Renal cortex interstitium (tissue), 11 donors: ENCODE data around the gene ZNF487. TPM values are rescaled to one million over a fixed set of nuclear protein-coding genes. Genes with fewer than 3 reads are reported as not detected.
A peak's percentile ranks its signal among the peaks of the same experiment; 100 is the strongest.
"Not testable (repeated sequence)": the region's sequence is repeated elsewhere in the genome, so short reads cannot be mapped to it uniquely, and the experiment has no call there.

Experiments used
- DNase-seq, 11 donors: peaks; one replicate each; pipeline ENCODE4 v3.0.0-alpha.2; 2013; ENCODE audit warnings: low read depth in 9 of 11, low spot score in 4 of 11; ENCODE audit errors: extremely low read depth in 1 of 11
- polyA plus RNA-seq, 3 donors: library from polyadenylated mRNA; unstranded; fragments of 120-200 nt; gene quantifications; one replicate each; pipeline ENCODE4 v1.2.1, GENCODE V29; 2013; ENCODE audit not compliant: insufficient read length in 3 of 3

ZNF487 gene
- polyA plus RNA-seq, 3 donors, result 10.4 to 13.5 (median 13.4) TPM

GRCh38 chr10:43456561-43456960 lies 19.6 kb downstream of the ZNF487 start:
- DNase-seq, result not testable (repeated sequence)

GRCh38 chr10:43458227-43458626 lies 21.3 kb downstream of the ZNF487 start:
- no peak for DNase-seq

DNA sequence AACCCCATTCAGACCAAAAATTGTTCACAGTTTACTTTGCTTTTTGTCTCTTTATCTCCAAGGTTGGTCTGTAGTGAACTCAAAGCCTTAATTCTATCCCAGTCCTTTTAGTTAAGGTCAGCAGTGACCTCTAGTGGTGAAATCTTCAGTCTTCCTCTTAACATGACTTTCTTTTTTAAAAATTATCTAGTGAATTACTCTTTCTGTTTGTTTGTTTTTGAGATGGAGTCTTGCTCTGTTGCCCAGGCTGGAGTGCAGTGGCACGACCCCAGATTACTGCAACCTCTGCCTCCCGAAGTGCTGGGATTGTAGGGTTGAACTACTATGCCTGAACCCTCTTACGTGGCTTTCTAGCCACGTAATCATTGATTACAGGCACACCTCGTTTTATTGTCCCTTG lies 25.0 kb downstream of the ZNF487 start:
- DNase-seq, result peak; percentile 52 to 81 (median 69)

DNA sequence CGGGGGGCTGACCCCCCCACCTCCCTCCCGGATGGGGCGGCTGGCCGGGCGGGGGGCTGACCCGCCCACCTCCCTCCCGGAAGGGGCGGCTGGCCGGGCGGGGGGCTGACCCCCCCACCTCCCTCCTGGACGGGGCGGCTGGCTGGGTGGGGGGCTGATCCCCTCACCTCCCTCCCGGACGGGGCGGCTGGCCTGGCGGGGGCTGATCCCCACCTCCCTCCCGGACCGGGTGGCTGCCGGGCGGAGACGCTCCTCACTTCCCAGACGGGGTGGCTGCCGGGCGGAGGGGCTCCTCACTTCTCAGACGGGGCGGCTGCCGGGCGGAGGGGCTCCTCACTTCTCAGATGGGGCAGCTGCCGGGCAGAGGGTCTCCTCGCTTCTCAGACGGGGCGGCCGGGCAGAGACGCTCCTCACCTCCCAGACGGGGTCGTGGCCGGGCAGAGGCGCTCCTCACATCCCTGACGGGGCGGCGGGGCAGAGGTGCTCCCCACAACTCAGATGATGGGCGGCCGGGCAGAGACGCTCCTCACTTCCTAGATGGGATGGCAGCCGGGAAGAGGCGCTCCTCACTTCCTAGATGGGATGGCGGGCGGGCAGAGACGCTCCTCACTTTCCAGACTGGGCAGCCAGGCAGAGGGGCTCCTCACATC lies 28.3 kb downstream of the ZNF487 start:
- DNase-seq, result not testable (repeated sequence)

GRCh38 chr10:43465736-43466120 lies 28.8 kb downstream of the ZNF487 start:
- not testable (repeated sequence) for DNase-seq

DNA sequence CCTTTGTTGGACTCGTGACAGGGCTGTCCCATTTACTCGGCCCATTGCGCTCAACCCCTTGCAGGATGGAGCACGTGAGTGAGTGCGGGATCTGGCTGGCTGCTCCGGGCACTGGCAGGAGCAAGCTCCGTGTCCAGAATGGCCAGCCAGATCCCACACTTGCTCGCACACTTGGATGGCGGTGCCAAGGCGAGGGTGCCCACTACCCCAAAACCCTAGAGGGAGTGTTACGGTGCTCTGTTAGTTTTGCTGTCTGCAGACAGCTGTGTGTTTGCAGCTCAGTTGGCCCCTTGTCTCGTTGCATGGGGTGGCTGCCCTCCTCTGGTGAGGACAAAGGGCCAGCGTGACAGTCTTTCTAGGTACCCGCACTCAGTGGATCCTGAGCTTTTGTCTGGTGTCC lies 34.2 kb downstream of the ZNF487 start:
- no peak for DNase-seq

- no peak for DNase-seq
Observed at GRCh38 chr10:43471935-43472720, 35.2 kb downstream of the ZNF487 start.

DNA sequence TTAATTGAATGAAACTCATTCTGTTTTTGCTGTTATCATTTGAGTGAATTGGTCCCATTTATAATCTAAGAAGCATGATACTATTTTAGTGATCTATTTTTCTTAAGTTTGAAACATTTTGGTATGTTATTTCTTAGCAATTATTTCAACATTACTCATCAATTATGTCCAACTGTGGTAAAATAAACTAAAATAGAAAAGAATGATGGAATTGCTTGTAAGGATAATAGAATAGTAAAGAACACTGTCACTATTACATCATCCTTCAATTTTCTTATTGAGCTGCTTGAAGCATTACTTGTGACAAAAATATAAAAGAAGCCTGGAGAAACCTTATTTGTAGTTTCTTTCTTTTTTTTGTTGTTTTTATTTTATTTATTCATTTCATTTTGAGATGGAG lies 42.4 kb downstream of the ZNF487 start:
- no peak for DNase-seq

DNA sequence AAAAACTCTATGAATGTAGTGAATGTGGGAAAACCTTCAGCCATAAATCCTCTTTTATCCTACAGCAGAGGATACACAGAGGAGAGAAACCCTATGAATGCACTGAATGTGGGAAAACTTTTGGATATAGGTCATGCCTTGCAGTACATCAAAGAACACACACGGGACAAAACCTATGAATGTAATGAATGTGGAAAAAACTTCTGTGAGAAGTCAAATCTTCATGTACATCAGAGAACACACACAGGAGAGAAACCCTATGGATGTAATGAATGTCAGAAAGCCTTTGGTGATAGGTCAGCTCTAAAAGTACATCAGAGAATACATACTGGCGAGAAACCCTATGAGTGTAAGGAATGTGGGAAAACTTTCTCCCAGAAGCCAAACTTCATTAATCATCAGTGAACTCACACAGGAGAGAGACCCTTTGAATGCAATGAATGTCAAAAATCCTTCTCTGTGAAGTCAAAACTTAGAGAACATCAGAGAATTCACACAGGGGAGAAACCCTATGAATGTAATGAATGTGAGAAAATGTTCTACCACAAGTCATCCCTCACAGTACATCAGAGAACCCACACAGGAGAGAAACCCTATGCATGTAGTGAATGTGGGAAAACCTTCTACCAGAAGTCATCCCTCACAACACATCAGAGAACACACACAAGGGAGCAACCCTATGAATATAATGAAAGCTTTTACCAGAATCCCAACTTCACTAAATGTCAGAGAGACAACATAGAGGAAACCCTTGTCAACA lies 45.6 kb downstream of the ZNF487 start:
- DNase-seq, result no peak

DNA sequence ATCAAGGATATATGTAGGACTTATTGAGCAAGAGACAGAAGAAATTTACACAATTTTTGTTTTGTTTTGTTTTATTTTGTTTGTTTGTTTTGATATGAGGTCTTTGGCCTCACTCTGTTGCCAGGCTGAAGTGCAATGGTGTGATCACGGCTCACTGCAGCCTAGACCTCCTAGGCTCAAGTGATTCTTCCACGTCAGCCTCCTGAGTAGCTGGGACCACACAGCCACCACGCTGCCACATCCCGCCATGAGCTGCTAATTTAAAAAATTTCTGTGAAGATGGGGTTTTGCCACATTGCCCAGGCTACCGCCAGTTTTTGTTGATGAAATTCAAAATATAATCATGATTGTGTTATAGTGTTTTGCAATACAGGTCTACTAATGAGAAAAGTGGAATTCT lies 54.9 kb downstream of the ZNF487 start:
- no peak for DNase-seq

DNA sequence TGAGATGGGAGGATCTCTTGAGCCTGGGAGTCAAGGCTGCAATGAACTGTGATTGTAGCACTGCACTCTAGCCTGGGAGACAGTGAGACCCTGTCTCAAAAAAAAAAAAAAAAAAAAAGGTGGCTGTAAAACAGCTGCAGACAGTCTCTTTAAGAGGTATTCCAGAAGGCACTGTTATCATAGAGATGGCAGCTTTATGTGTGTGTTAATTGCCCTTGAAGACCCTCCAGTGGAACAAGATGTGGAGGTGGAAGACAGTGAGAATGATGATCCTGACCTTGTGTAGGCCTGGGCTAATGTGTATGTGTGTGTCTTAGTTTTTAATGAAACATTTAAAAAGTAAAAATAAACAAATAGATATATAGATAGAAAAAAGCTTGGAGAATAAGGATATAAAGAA lies 66.0 kb downstream of the ZNF487 start:
- peak in 8 of 11 donors; percentile 4 to 26 (median 16) for DNase-seq

DNA sequence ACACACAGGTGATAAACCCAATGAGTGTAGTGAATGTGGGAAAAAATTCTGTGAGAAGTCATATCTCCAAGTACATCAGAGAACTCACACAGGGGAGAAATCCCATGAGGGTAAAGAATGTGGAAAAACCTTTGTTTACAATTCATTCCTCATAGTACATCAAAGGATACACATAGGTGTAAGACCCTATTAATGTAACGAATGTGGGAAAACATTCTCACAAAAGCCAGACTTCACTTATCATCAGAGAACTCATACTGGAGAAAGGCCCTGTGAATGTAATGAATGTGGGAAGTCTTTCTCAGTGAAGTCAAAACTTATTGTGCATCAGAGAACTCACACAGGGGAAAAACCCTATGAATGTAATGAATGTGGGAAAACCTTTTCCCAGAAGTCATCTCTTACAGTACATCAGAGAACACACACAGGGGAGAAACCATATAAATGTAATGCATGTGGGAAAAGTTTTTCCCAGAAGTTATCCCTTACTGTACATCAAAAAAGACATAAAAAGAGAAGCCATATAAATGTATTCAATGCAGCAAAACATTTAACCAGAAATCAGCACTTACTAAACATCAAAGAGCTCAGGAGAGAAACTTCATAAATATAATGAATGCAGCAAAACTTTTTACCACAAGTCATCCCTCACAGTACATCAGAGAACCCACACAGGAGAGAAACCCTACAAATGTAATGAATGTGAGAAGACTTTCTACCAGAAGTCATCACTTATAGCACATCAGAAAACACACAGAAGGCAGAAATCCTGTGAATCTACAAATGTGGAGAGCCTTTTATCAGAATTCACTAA lies 87.7 kb downstream of the ZNF487 start:
- DNase-seq, result no peak

Other genes starting within 250 kb of the ZNF487 start
- 1 to 10 TPM; 1.2 to 2.0 (median 1.7) TPM for gene RASGEF1A, start 170.0 kb upstream of the ZNF487 start, polyA plus RNA-seq
- 1 to 10 TPM in 1 of 3 donors, under 1 TPM in 2; 0.22 to 5.5 (median 0.54) TPM for gene FXYD4, start 65.5 kb upstream of the ZNF487 start, polyA plus RNA-seq
- gene HNRNPF, start 27.9 kb upstream of the ZNF487 start, polyA plus RNA-seq, result 100 to 1,000 TPM; 214 to 225 (median 217) TPM
- 10 to 100 TPM; 11.9 to 15.5 (median 12.4) TPM for gene ZNF239, start 137.5 kb downstream of the ZNF487 start, polyA plus RNA-seq
- 1 to 10 TPM; 4.5 to 6.4 (median 5.8) TPM for gene ZNF485, start 169.3 kb downstream of the ZNF487 start, polyA plus RNA-seq
- 10 to 100 TPM; 58.1 to 69.5 (median 60.6) TPM for gene ZNF32, start 211.8 kb downstream of the ZNF487 start, polyA plus RNA-seq